ENCODE measurements around the gene ADGRV1.

GRCh38 chr5:91018712-91019371 is 460.2 kb downstream of the ADGRV1 start:
- TF ChIP-seq TAF1 (IDR thresholded peaks at IDR 0.05; ENCODE audit: borderline replicate concordance, insufficient read depth, low read length): no peak
- TF ChIP-seq POLR2AphosphoS5 (IDR thresholded peaks at IDR 0.05; ENCODE audit: low read depth, low read length): no peak

Data from PFSK-1 (cell line).